Endothelial cell (in vitro differentiated cells): ENCODE data around the gene SRRT. TPM values are rescaled to one million over a fixed set of nuclear protein-coding genes. Genes with fewer than 3 reads are reported as not detected.
"Not testable (repeated sequence)": the region's sequence is repeated elsewhere in the genome, so short reads cannot be mapped to it uniquely, and the experiment has no call there.

ENCODE experiments used
- DNase-seq: peaks from one replicate; pipeline ENCODE4 v3.0.0; 2021; ENCODE audit warnings: low spot score
- H3K27ac Mint-ChIP-seq: one replicate; pipeline ENCODE4 v1.8.0; 2021; ENCODE audit warnings: mixed read lengths, inconsistent platforms; ENCODE audit not compliant: unreplicated experiment
- H3K27me3 Mint-ChIP-seq: one replicate; pipeline ENCODE4 v1.8.0; 2021; ENCODE audit warnings: mild to moderate bottlenecking, moderate library complexity, mixed read lengths, inconsistent platforms; ENCODE audit not compliant: unreplicated experiment
- H3K36me3 Mint-ChIP-seq: one replicate; pipeline ENCODE4 v1.8.0; 2021; ENCODE audit warnings: mild to moderate bottlenecking, low read depth, mixed read lengths, inconsistent platforms; ENCODE audit not compliant: unreplicated experiment
- H3K4me1 Mint-ChIP-seq: one replicate; pipeline ENCODE4 v1.8.0; 2021; ENCODE audit warnings: mild to moderate bottlenecking, mixed read lengths, inconsistent platforms; ENCODE audit not compliant: unreplicated experiment
- H3K4me3 Mint-ChIP-seq: one replicate; pipeline ENCODE4 v1.8.0; 2021; ENCODE audit warnings: mild to moderate bottlenecking, mixed read lengths, inconsistent platforms; ENCODE audit not compliant: unreplicated experiment
- H3K9me3 Mint-ChIP-seq: one replicate; pipeline ENCODE4 v1.8.0; 2021; ENCODE audit warnings: mixed read lengths, inconsistent platforms; ENCODE audit not compliant: unreplicated experiment
- total RNA-seq: library from RNA; stranded (reverse); fragmentation: NEBNext Ultra II Directional; extraction: Animal tissue kit (Norgen Biotek cat#: 25700); gene quantifications from one replicate; pipeline ENCODE4 v1.2.1, GENCODE V29; 2021; ENCODE audit not compliant: unreplicated experiment
- TF ChIP-seq, protein P1 (sequence below): fragments of 200-600 bp; sonication (generic); IDR thresholded peaks from one replicate; pipeline ENCODE4 v1.5.0; 2021; ENCODE audit warnings: antibody characterized with exemption; ENCODE audit not compliant: unreplicated experiment

Gene SRRT
- total RNA-seq, 1 donor from 2014 or later = 173 TPM

DNA sequence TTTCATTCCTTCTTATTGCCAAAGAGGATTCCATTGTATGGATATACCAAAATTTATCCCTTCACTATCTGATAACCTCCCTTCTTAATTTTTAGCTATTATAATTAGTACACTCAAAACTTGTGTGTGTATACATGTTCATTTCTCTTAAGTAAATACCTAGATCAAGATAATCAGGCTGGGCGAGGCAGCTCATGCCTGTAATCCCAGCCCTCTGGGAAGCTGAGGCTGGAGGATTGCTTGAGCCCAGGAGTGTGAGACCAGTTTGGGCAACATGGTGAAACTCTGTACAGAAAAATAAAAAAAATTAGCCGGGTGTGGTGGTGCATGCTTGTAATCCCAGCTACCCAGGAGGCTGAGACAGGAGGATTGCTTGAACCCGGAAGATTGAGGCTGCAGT lies 36.6 kb downstream of the SRRT start:
- Mint-ChIP-seq H3K4me3 (no peak overlapping the region), H3K9me3 (no peaks in the 10 kb centered on the region), H3K4me1 (no peaks in the 10 kb centered on the region)

GRCh38 chr7:100914208-100914878 lies 39.4 kb downstream of the SRRT start:
- Mint-ChIP-seq H3K27ac (no peak overlapping the region), H3K4me1 (no peaks in the 10 kb centered on the region), H3K27me3 (peaks cover 2% of the 10 kb centered on the region), H3K36me3 (no peaks in the 10 kb centered on the region), H3K9me3 (no peaks in the 10 kb centered on the region), H3K4me3 (no peak overlapping the region)
- TF ChIP-seq, protein P1, sequence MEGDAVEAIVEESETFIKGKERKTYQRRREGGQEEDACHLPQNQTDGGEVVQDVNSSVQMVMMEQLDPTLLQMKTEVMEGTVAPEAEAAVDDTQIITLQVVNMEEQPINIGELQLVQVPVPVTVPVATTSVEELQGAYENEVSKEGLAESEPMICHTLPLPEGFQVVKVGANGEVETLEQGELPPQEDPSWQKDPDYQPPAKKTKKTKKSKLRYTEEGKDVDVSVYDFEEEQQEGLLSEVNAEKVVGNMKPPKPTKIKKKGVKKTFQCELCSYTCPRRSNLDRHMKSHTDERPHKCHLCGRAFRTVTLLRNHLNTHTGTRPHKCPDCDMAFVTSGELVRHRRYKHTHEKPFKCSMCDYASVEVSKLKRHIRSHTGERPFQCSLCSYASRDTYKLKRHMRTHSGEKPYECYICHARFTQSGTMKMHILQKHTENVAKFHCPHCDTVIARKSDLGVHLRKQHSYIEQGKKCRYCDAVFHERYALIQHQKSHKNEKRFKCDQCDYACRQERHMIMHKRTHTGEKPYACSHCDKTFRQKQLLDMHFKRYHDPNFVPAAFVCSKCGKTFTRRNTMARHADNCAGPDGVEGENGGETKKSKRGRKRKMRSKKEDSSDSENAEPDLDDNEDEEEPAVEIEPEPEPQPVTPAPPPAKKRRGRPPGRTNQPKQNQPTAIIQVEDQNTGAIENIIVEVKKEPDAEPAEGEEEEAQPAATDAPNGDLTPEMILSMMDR = no peak
- no peak for DNase-seq

More for the DNA sequence above, 36.6 kb downstream of the SRRT start:
- Mint-ChIP-seq H3K27me3 (peaks cover 1% of the 10 kb centered on the region), H3K36me3 (no peaks in the 10 kb centered on the region), H3K27ac (no peak overlapping the region)
- TF ChIP-seq, protein P1 = no peak
- DNase-seq = no peak

DNA sequence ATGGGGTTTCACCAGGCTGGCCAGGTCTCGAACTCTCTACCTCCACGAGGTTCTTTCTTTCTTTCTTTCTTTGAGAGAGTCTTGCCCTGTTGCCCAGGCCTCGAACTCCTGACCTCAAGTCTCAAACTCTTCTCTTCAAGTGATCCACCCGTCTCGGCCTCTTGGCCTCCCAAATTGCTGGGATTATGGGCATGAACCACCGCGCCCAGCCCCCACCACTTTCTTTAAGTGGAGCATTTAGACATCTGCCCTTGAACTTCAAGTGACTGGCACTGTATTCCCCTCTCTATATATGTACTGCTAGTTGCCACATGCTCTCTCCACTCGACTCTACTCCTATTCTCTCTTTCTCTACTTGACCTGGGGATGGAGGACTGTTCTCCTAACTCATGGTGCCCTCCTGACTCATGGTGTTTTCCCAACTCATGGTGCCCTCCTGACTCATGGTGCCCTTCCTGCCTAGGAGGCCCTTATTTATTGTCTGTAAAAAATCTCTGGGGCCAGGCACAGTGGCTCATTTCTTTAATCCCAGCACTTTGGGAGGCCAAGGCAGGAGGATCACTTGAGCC lies 40.1 kb downstream of the SRRT start:
- no peak for DNase-seq
- Mint-ChIP-seq H3K9me3 (peaks cover 4% of the 10 kb centered on the region), H3K27me3 (peaks cover 2% of the 10 kb centered on the region), H3K36me3 (no peaks in the 10 kb centered on the region), H3K27ac (no peak overlapping the region), H3K4me3 (no peak overlapping the region), H3K4me1 (no peaks in the 10 kb centered on the region)
- TF ChIP-seq, protein P1 = no peak

DNA sequence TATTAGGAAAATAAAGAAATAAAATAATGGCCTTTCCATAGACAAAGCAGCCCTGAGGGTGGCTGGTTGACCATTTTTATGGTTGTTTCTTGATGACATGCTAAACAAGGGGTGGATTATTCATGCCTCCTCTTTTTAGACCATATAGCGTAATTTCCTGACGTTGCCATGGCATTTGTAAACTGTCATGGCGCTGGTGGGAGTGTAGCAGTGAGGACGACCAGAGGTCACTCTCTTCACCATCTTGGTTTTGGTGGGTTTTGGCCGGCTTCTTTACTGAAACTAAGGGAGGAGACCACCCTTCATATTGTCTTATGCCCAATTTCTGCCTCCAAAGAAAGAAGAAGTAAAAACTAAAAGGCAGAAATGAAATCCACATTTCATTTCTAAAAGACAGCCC lies 44.4 kb downstream of the SRRT start:
- not testable (repeated sequence) for H3K27ac Mint-ChIP-seq, H3K4me1 Mint-ChIP-seq, H3K4me3 Mint-ChIP-seq, H3K9me3 Mint-ChIP-seq, DNase-seq, H3K36me3 Mint-ChIP-seq, H3K27me3 Mint-ChIP-seq

GRCh38 chr7:100919779-100920437 lies 45.0 kb downstream of the SRRT start:
- not testable (repeated sequence) for H3K4me1 Mint-ChIP-seq, H3K27ac Mint-ChIP-seq, DNase-seq, H3K27me3 Mint-ChIP-seq, H3K4me3 Mint-ChIP-seq, H3K36me3 Mint-ChIP-seq, H3K9me3 Mint-ChIP-seq

DNA sequence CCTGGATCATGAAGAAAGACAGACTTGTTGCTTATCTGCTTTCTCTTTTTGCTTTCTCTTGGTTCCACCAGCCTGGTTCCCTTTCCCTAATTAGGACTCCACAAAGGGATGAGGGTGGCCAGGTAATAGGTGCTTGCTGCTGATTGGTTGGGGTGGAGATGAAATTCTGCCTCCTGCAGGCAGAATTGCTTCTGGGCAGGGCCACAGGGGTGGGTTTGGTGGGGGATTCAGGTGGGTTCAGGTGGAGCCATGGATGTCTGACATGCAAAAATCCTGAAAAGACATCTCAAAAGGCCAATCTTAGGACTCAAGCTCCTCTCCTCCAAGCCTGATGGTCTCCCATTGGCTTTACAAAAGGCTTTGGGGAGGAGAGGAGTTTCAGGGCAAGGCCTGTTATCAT lies 46.1 kb downstream of the SRRT start:
- Mint-ChIP-seq H3K4me1 (no peaks in the 10 kb centered on the region), H3K4me3 (no peak overlapping the region), H3K27me3 (peaks cover 2% of the 10 kb centered on the region), H3K36me3 (no peaks in the 10 kb centered on the region), H3K27ac (no peak overlapping the region), H3K9me3 (peaks cover 4% of the 10 kb centered on the region)
- TF ChIP-seq, protein P1 = no peak
- no peak for DNase-seq

DNA sequence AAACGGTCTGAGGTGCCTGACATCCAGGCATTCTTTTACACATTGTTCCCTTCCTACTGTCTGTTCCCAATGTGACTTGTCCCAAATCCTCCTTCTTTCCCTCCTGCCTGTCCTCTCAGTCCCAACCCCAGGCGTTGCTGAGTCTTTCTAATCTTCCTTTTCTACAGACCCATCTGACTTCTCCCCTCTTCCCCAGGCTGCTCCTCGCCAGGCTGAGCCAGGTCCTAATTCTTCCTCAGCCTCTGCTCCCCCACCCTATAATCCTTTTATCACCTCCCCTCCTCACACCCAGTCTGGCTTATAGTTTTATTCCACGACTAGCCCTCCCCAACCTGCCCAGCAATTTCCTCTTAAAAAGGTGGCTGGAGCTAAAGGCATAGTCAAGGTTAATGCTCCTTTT lies 48.7 kb downstream of the SRRT start:
- DNase-seq, H3K4me3 Mint-ChIP-seq: not testable (repeated sequence)

More for the DNA sequence above, 48.7 kb downstream of the SRRT start:
- H3K27ac Mint-ChIP-seq, H3K9me3 Mint-ChIP-seq, H3K4me1 Mint-ChIP-seq, H3K27me3 Mint-ChIP-seq, H3K36me3 Mint-ChIP-seq: not testable (repeated sequence)
